Brain microvascular endothelial cell (primary cell): ENCODE measurements around the gene L2HGDH.

Experiments used
- DNase-seq: peaks from one replicate; pipeline ENCODE4 v3.0.0-alpha.2; 2020
- H3K27ac ChIP-seq: fragments of 250-450 bp; sonication (Bioruptor Pico); 2 replicates; pipeline ENCODE4 v1.5.1; 2020; ENCODE audit warnings: mild to moderate bottlenecking, moderate library complexity
- H3K27me3 ChIP-seq: fragments of 250-450 bp; sonication (Bioruptor Pico); replicated peaks from 2 replicates; pipeline ENCODE4 v1.5.1; 2020; ENCODE audit warnings: mild to moderate bottlenecking
- H3K36me3 ChIP-seq: fragments of 250-450 bp; sonication (Bioruptor Pico); replicated peaks from 2 replicates; pipeline ENCODE4 v1.5.1; 2020; ENCODE audit warnings: mild to moderate bottlenecking
- H3K4me3 ChIP-seq: 2 replicates; pipeline ENCODE4 v1.5.1; 2011; ENCODE audit warnings: low read depth, mild to moderate bottlenecking, control low read depth, low read length, moderate library complexity
- in situ Hi-C: cut with HindIII; loops from 2 replicates; pipeline ENCODE4 v1.10.0; 2017; ENCODE audit warnings: low sequenced_read_pairs, low pct_ligation_motif_present
- TF ChIP-seq, protein P1 (sequence below): IDR thresholded peaks from 2 replicates; pipeline ENCODE4 v1.5.1; 2011; ENCODE audit warnings: low read depth, mild to moderate bottlenecking, moderate library complexity, low read length, control low read depth, inconsistent platforms; ENCODE audit errors: missing control alignments

Gene L2HGDH

DNA sequence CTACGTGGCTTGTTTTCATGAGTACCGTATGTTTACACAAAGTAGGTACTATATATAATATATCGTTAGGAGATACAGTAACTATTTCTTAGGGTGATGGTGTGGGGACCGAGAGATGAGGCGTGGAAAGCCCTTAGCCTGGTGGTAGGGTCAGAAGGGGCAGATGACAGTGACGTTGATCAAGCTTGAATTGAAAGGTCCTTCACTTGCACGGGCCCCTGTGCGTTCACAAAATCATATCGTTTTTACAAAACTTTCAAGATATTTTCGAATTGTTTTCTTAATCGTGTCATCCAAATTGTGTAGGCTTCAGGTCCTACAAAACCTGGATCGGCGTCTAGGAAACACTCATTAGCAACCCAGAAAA is 79.8 kb downstream of the L2HGDH start:
- TF ChIP-seq, protein P1, sequence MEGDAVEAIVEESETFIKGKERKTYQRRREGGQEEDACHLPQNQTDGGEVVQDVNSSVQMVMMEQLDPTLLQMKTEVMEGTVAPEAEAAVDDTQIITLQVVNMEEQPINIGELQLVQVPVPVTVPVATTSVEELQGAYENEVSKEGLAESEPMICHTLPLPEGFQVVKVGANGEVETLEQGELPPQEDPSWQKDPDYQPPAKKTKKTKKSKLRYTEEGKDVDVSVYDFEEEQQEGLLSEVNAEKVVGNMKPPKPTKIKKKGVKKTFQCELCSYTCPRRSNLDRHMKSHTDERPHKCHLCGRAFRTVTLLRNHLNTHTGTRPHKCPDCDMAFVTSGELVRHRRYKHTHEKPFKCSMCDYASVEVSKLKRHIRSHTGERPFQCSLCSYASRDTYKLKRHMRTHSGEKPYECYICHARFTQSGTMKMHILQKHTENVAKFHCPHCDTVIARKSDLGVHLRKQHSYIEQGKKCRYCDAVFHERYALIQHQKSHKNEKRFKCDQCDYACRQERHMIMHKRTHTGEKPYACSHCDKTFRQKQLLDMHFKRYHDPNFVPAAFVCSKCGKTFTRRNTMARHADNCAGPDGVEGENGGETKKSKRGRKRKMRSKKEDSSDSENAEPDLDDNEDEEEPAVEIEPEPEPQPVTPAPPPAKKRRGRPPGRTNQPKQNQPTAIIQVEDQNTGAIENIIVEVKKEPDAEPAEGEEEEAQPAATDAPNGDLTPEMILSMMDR: no peak
- peak overlapping the region; percentile 78 for H3K4me3 ChIP-seq
- H3K27me3 ChIP-seq: no peaks in the 10 kb centered on the region
- no peaks in the 10 kb centered on the region for H3K36me3 ChIP-seq
- no peak for DNase-seq
- in situ Hi-C loops: no loop called here
- peak overlapping the region; percentile 84 for H3K27ac ChIP-seq

DNA sequence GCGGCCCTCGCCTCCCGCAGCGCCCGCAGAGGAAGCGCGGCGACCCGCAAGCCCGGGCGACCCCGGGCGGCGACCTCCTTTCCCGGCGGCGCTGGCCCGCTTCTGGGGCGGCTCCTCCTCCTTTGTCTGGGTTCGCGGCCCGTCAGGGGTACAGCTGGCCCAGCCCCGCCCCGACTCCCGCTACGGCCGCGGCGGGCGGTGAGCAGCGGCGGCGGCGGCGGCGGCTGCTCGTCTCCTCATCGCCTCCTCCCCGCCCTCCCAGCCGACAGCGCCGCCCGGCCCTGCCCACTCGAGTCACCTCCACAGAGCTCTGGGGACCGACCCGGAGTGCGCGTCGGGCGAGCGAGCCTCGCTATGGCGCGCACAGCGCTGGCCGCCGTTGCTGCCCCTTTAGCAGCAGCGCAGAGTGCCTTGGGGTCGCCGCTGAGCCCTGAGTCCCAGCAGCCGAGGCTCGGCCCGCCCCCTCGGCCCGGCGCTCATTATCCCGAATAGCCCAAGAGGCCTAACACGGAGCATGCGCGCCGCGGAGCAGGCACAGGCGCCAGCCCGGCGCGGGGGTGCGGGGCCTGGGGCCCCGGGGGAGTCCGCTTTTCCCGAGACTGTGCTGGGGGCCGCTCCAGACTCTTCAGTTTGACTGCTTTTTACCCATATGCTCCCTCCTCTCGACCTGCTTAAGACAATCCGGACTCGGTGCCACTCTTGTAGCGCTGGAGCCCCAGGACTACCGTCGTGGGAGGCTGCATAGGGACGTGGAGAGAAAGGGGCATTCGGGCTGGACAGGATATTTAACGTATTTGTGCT is 80.4 kb downstream of the L2HGDH start, which contains the start of gene SOS2:
Gene SOS2 (minus strand): TSS at position 104 of the 801 bp plus-strand sequence. CDS start 295 bp downstream, outside the sequence.
- H3K27me3 ChIP-seq: no peaks in the 10 kb centered on the region
- peak; percentile 71 for DNase-seq
- H3K27ac ChIP-seq: peak within 1 kb of the TSS; percentile 84
- H3K4me3 ChIP-seq: peak within 1 kb of the TSS; percentile 78
- TF ChIP-seq, protein P1: no peak
- in situ Hi-C loops: no loop called here
- H3K36me3 ChIP-seq: no peaks in the 10 kb centered on the region

DNA sequence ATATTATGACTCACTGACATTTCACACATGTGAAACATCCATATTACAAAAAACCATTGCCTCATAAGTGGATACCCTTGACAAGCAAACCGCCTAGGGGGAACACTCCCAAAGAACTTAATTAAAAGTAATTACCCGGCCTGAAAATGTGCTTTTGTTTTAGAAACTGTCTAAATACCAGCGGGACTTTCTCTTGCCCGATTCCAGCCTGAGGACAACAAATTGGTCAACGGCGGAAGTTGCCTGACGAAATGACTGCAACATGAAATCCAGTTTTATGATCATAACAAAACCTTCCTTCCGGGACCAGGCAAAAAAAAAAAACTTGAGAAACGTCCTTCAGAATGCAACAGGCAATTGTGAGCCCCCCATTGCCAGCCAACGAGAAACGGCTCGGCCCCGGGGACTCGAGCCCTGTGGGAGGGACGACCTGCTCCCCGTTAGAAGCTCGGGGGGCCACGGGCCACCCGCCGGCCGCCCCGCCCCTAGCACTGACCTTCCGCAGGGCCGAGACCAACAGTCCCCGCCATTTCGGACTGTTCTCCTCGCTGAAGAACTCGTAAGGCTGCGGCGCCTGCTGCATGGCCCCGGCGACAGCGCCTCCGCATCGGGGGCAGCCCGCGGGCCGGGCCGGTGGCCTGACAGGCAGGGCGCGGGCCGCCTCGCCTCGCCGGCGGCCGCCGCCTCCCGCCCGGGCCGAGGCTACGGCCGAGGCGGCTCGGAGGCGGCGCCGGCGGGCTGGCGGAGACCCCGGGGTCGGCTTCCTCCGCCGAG is 81.1 kb downstream of the L2HGDH start:
- peak overlapping the region; percentile 84 for H3K27ac ChIP-seq
- H3K4me3 ChIP-seq: peak overlapping the region; percentile 78
- H3K27me3 ChIP-seq: no peaks in the 10 kb centered on the region
- DNase-seq: peak; percentile 24
- no peaks in the 10 kb centered on the region for H3K36me3 ChIP-seq
- in situ Hi-C loops: no loop called here
- TF ChIP-seq, protein P1: no peak

DNA sequence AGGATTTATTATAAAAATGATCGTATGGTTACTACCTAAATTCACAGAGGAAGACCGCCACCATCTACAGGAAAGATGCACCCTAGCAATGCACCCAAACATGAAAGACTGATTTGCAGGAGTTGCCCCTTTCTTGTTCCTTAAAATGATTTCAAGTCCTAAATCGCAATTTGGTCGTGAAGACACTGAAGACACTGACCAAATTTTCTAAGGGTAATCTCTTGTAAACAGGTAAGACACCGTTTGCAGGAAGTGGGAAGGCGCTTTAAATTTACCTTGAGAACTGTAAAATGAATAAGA is 81.7 kb downstream of the L2HGDH start:
- no peaks in the 10 kb centered on the region for H3K36me3 ChIP-seq
- H3K27me3 ChIP-seq: no peaks in the 10 kb centered on the region
- H3K4me3 ChIP-seq: peak overlapping the region; percentile 78
- H3K27ac ChIP-seq: peak overlapping the region; percentile 84
- in situ Hi-C loops: no loop called here
- TF ChIP-seq, protein P1: no peak
- DNase-seq: no peak

DNA sequence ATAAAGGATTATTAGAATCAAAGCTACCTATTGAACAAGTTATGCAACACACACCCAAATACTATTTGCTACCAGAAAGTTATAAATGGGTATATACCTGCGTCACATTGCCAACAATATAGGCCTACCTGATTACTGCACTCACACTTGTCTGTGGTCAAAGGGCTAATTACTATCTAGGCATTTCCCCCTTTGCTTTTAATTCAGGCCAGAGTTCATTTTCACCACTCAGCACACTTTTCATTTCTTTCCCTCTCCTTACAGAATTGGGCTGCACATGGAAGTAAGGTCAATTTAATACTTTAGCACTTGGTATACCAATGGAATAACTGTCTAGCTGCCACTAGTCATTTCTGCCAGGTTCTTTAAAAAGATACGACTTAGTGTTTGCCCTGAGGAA is 82.3 kb downstream of the L2HGDH start:
- TF ChIP-seq, protein P1: no peak
- DNase-seq: no peak
- H3K27ac ChIP-seq: no peak overlapping the region
- H3K27me3 ChIP-seq: no peaks in the 10 kb centered on the region
- in situ Hi-C loops: no loop called here
- no peaks in the 10 kb centered on the region for H3K36me3 ChIP-seq
- H3K4me3 ChIP-seq: peak overlapping the region; percentile 78
